IPS-18a (cell line): Measurements from ENCODE around the gene DNAH5.

Experiments
- H3K27ac ChIP-seq: one replicate; pipeline ENCODE4 v1.5.1; 2013; ENCODE audit warnings: low read length
- H3K27me3 ChIP-seq: one replicate; pipeline ENCODE4 v1.6.1; 2013; ENCODE audit warnings: mild to moderate bottlenecking, low read length; ENCODE audit not compliant: control insufficient read depth, insufficient read depth
- H3K36me3 ChIP-seq: one replicate; pipeline ENCODE4 v1.6.1; 2013; ENCODE audit warnings: low read depth, low read length; ENCODE audit not compliant: control insufficient read depth
- H3K4me1 ChIP-seq: one replicate; pipeline ENCODE4 v1.6.1; 2013; ENCODE audit warnings: low read depth, low read length; ENCODE audit not compliant: control insufficient read depth
- H3K4me3 ChIP-seq: one replicate; pipeline ENCODE4 v1.5.1; 2013; ENCODE audit warnings: low read length
- H3K9ac ChIP-seq: one replicate; pipeline ENCODE4 v1.6.1; 2013; ENCODE audit warnings: mild to moderate bottlenecking, low read length, moderate library complexity
- H3K9me3 ChIP-seq: one replicate; pipeline ENCODE4 v1.6.1; 2013; ENCODE audit warnings: low read depth, low read length; ENCODE audit not compliant: control insufficient read depth

DNAH5 gene

DNA sequence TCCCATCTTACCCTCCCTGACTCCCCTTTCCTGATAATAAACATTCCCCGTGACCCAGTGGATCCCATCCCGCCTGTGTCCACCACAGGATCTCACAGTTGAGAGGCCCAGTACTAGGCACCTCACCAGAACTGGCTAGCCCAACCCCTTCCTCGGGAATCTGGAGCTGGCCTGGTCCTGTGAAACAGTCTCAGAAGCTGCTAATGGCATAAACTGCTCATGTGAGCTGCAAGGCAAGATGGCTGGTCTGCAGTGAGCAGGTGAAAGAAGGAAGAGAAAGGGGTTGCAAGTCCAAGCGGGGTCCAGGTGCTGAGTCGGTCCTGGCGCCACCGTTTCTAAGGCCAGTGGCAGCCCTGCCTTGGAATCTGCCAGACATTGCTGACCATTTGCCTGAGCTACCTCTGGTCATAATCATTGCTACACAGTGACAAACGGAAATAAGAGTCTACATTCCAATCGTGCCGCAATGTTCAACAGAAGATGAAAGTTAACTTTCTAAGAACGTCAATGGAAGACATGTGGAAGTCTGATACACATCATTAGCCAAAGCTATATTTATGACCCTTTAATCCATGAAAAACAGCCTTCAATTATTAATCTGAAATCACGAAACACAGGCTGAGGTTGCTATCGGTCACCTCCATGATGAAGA lies 33.7 kb downstream of the DNAH5 start:
- Histone ChIP-seq H3K9ac (no peak overlapping the region), H3K27me3 (no peaks in the 10 kb centered on the region), H3K4me1 (no peaks in the 10 kb centered on the region), H3K27ac (no peak overlapping the region), H3K4me3 (no peak overlapping the region), H3K36me3 (no peaks in the 10 kb centered on the region), H3K9me3 (no peaks in the 10 kb centered on the region)

DNA sequence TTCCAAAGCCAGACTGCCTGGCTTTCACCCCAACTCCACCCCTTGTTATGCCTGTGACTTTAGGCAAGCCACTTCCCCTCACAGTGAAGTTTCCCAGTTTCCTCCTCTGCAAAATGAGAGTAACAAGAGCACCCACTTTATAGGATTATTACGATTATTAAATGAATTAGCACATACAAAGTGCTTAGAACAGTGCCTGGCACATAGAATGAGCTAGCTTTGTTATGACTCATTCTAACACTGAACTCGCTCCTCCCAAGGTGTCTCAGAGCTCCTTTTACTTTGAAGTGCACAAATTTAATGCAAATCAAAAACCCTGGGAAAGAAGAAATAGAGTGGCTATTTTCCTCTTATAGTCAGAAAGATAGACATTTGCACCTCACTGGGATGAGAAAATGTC lies 34.3 kb downstream of the DNAH5 start:
- Histone ChIP-seq H3K4me3 (no peak overlapping the region), H3K36me3 (no peaks in the 10 kb centered on the region), H3K9ac (no peak overlapping the region), H3K27ac (no peak overlapping the region), H3K4me1 (no peaks in the 10 kb centered on the region), H3K9me3 (no peaks in the 10 kb centered on the region), H3K27me3 (no peaks in the 10 kb centered on the region)

DNA sequence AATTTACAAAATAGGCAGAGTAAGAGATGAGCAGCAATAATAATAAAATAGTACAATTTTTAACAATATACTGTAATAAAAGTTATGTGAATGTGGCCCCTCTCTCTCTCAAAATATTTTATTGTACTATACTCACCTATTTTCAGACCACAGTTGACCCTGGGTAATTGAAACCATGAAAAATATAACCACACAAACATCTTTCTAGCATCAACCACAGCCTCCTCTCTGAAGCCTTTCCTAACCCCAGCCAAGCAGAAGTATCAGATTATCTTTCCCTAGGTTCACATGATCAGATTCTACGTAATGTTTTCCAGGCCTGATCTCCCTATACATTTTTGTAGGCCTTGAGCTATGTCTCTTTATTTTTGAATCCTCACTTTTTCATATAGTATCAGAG lies 35.2 kb downstream of the DNAH5 start:
- Histone ChIP-seq H3K9ac (no peak overlapping the region), H3K4me1 (no peaks in the 10 kb centered on the region), H3K27ac (no peak overlapping the region), H3K9me3 (no peaks in the 10 kb centered on the region), H3K27me3 (no peaks in the 10 kb centered on the region), H3K36me3 (no peaks in the 10 kb centered on the region), H3K4me3 (no peak overlapping the region)

DNA sequence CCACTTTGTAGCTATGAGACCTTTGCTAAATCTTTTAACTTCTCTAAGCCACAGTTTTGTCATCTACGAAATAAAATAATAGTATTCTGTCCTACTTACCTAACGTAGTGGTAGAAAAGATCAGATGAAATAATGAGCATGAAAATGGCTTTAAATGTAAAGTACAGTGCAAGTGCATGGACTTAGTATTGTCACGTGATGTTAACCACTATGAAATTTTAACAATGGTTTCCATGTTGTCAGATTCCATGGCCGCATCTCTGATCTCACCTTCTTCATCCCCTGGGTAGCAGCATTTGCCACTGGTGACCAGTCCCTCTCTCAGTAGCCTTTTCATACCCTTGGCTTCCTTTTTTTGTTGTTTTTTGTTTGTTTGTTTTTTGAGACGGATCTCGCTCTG lies 45.9 kb downstream of the DNAH5 start:
- Histone ChIP-seq H3K4me1 (no peaks in the 10 kb centered on the region), H3K27me3 (no peaks in the 10 kb centered on the region), H3K4me3 (no peak overlapping the region), H3K9ac (no peak overlapping the region), H3K36me3 (no peaks in the 10 kb centered on the region), H3K9me3 (no peaks in the 10 kb centered on the region), H3K27ac (no peak overlapping the region)

- H3K9ac ChIP-seq: no peak overlapping the region
- H3K27ac ChIP-seq: no peak overlapping the region
- H3K27me3 ChIP-seq: no peaks in the 10 kb centered on the region
- H3K4me1 ChIP-seq: no peaks in the 10 kb centered on the region
- no peaks in the 10 kb centered on the region for H3K9me3 ChIP-seq
- H3K36me3 ChIP-seq: no peaks in the 10 kb centered on the region
- no peak overlapping the region for H3K4me3 ChIP-seq
Observed at GRCh38 chr5:13878357-13878756, 66.1 kb downstream of the DNAH5 start.

DNA sequence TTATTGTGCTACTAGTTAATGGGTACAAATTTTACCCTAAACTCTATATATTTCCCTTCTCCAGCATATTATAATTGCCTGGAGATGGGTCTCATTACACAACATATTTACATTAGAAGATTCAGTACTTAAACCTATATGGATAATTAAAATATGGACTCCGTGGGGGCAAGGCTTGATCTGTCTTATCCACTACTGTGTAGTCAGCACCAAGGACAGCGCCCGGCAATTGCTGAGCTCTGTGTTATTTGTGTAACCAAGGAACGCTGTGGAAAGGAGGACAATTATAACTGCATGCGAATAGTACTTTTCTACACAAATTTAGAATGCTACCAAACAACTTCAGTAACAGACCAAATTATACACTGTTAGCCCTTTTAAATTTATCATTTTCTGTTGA lies 77.7 kb downstream of the DNAH5 start:
- H3K27ac ChIP-seq: no peak overlapping the region
- H3K9me3 ChIP-seq: no peaks in the 10 kb centered on the region

GRCh38 chr5:13865312-13865711 lies 79.2 kb downstream of the DNAH5 start:
- H3K9me3 ChIP-seq: no peaks in the 10 kb centered on the region
- no peaks in the 10 kb centered on the region for H3K27me3 ChIP-seq
- H3K4me3 ChIP-seq: no peak overlapping the region
- no peak overlapping the region for H3K9ac ChIP-seq
- no peaks in the 10 kb centered on the region for H3K36me3 ChIP-seq
- no peak overlapping the region for H3K27ac ChIP-seq
- H3K4me1 ChIP-seq: no peaks in the 10 kb centered on the region

More for the DNA sequence above, 77.7 kb downstream of the DNAH5 start:
- Histone ChIP-seq H3K36me3 (no peaks in the 10 kb centered on the region), H3K4me1 (no peaks in the 10 kb centered on the region), H3K4me3 (no peak overlapping the region), H3K9ac (no peak overlapping the region), H3K27me3 (no peaks in the 10 kb centered on the region)

DNA sequence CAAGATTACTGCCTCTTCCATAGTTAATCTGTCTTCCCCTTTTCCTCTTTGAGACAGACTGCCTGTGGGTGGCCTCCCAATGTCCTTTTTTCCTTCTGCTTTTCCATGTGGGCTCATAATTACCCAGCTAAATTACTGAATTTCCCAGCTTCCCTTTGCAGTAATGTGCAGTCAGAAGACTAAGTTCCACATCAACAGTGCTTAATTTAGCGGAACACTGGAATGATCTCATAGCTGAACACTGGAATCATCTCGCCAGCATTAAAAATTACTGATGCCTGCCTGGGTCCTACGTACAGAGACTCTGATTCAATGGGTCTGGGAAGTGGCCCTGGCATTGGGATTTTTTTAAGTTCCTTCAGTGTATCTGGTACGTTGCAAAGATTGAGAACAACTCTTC lies 84.3 kb downstream of the DNAH5 start:
- no peaks in the 10 kb centered on the region for H3K4me1 ChIP-seq
- no peak overlapping the region for H3K27ac ChIP-seq
- no peaks in the 10 kb centered on the region for H3K36me3 ChIP-seq
- H3K9me3 ChIP-seq: no peaks in the 10 kb centered on the region
- H3K9ac ChIP-seq: no peak overlapping the region
- no peaks in the 10 kb centered on the region for H3K27me3 ChIP-seq
- H3K4me3 ChIP-seq: no peak overlapping the region

GRCh38 chr5:13859270-13860065 lies 85.0 kb downstream of the DNAH5 start:
- no peak overlapping the region for H3K9ac ChIP-seq

GRCh38 chr5:13843175-13843846 lies 101.2 kb downstream of the DNAH5 start:
- Histone ChIP-seq H3K9ac (no peak overlapping the region), H3K4me3 (no peak overlapping the region), H3K27ac (no peak overlapping the region)

More at GRCh38 chr5:13859270-13860065, 85.0 kb downstream of the DNAH5 start:
- H3K36me3 ChIP-seq: no peaks in the 10 kb centered on the region
- no peaks in the 10 kb centered on the region for H3K9me3 ChIP-seq
- H3K27ac ChIP-seq: no peak overlapping the region
- H3K27me3 ChIP-seq: no peaks in the 10 kb centered on the region
- H3K4me3 ChIP-seq: no peak overlapping the region
- no peaks in the 10 kb centered on the region for H3K4me1 ChIP-seq

DNA sequence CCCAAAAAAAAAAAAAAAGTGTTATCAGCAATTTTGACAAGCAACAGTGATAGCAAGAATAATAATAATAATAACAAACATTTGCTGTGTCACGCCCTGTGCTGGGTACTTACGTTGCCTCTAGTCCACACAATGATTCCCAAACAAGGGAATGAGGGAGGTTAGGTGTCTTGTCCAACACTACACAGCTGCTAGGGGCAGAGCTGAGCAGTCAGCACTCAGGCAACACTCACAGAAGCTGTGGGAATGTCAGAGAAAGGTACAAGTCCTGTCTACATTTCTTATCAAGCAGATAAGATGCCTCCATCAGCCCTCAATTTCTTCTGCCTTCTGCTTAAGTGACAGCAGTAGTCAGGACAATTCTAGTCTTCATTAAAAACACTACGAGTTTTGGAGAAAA lies 111.0 kb downstream of the DNAH5 start:
- H3K27me3 ChIP-seq: no peaks in the 10 kb centered on the region
- H3K27ac ChIP-seq: no peak overlapping the region
- no peak overlapping the region for H3K4me3 ChIP-seq
- H3K9ac ChIP-seq: no peak overlapping the region
- no peaks in the 10 kb centered on the region for H3K36me3 ChIP-seq
- no peaks in the 10 kb centered on the region for H3K4me1 ChIP-seq
- no peaks in the 10 kb centered on the region for H3K9me3 ChIP-seq

More at GRCh38 chr5:13843175-13843846, 101.2 kb downstream of the DNAH5 start:
- Histone ChIP-seq H3K36me3 (no peaks in the 10 kb centered on the region), H3K9me3 (no peaks in the 10 kb centered on the region), H3K4me1 (peaks cover 15% of the 10 kb centered on the region), H3K27me3 (no peaks in the 10 kb centered on the region)
